DND-41 (cell line): ENCODE measurements around the gene RPS24.

ENCODE experiments used
- CTCF ChIP-seq: IDR thresholded peaks from 2 replicates; pipeline ENCODE4 v1.5.1; 2012; ENCODE audit warnings: borderline replicate concordance, low read length, moderate library complexity, mild to moderate bottlenecking; ENCODE audit not compliant: poor library complexity, severe bottlenecking; ENCODE audit errors: extremely low read depth
- EZH2 ChIP-seq: IDR thresholded peaks from 3 replicates; pipeline ENCODE4 v1.6.1; 2012; ENCODE audit warnings: borderline replicate concordance, low read depth, mild to moderate bottlenecking, moderate library complexity, low read length, inconsistent platforms; ENCODE audit not compliant: severe bottlenecking

- no peak for TF ChIP-seq CTCF
- no peak for TF ChIP-seq EZH2
Observed at GRCh38 chr10:78071857-78072179, 38.2 kb downstream of the RPS24 start.
